Trophoblast cell (in vitro differentiated cells and primary cell): ENCODE data around the gene SURF1.

Source experiments
- DNase-seq, 2 donors: peaks; one replicate each; pipeline ENCODE4 v3.0.0-alpha.2; 2016
- H2AFZ ChIP-seq: 2 replicates; pipeline ENCODE4 v1.6.1; 2013; ENCODE audit warnings: low read length, moderate library complexity, mild to moderate bottlenecking; ENCODE audit not compliant: insufficient read depth, poor library complexity
- H2AK5ac ChIP-seq: 2 replicates; pipeline ENCODE4 v1.6.1; 2013; ENCODE audit warnings: mild to moderate bottlenecking, low read length
- H2BK120ac ChIP-seq: 2 replicates; pipeline ENCODE4 v1.6.1; 2013; ENCODE audit warnings: low read length, mild to moderate bottlenecking, moderate library complexity; ENCODE audit not compliant: insufficient read depth, poor library complexity
- H2BK12ac ChIP-seq: 2 replicates; pipeline ENCODE4 v1.6.1; 2013; ENCODE audit warnings: mild to moderate bottlenecking, low read length, moderate library complexity
- H2BK5ac ChIP-seq: 2 replicates; pipeline ENCODE4 v1.6.1; 2013; ENCODE audit warnings: low read length, low read depth, moderate library complexity, mild to moderate bottlenecking; ENCODE audit not compliant: poor library complexity
- H3K14ac ChIP-seq: 2 replicates; pipeline ENCODE4 v1.6.1; 2013; ENCODE audit warnings: mild to moderate bottlenecking, low read length
- H3K18ac ChIP-seq: 2 replicates; pipeline ENCODE4 v1.6.1; 2013; ENCODE audit warnings: mild to moderate bottlenecking, low read length
- H3K23ac ChIP-seq: 2 replicates; pipeline ENCODE4 v1.6.1; 2013; ENCODE audit warnings: low read length
- H3K27ac ChIP-seq: 2 replicates; pipeline ENCODE4 v1.5.1; 2013; ENCODE audit warnings: low read depth, mild to moderate bottlenecking, inconsistent platforms, low read length, moderate library complexity
- H3K27me3 ChIP-seq: 2 replicates; pipeline ENCODE4 v1.6.1; 2013; ENCODE audit warnings: inconsistent platforms, mild to moderate bottlenecking, low read length, moderate library complexity; ENCODE audit not compliant: insufficient read depth
- H3K36me3 ChIP-seq, 2 experiments: 1 replicate in 1 of 2; 2 replicates in 1 of 2; pipeline ENCODE4 v1.6.1; 2013; ENCODE audit warnings: low read length in 2 of 2, mild to moderate bottlenecking in 2 of 2, moderate library complexity in 1 of 2; ENCODE audit not compliant: insufficient read depth in 2 of 2, control insufficient read depth in 1 of 2
- H3K4ac ChIP-seq: 2 replicates; pipeline ENCODE4 v1.6.1; 2013; ENCODE audit warnings: low read depth, mild to moderate bottlenecking, low read length, moderate library complexity
- H3K4me1 ChIP-seq, 2 experiments: 1 replicate in 1 of 2; 2 replicates in 1 of 2; pipeline ENCODE4 v1.6.1; 2013; ENCODE audit warnings: low read length in 2 of 2, mild to moderate bottlenecking in 2 of 2, moderate library complexity in 1 of 2; ENCODE audit not compliant: insufficient read depth in 2 of 2, control insufficient read depth in 1 of 2
- H3K4me2 ChIP-seq: 2 replicates; pipeline ENCODE4 v1.6.1; 2013; ENCODE audit warnings: inconsistent platforms, mild to moderate bottlenecking, low read length, moderate library complexity
- H3K4me3 ChIP-seq: 2 replicates; pipeline ENCODE4 v1.5.1; 2013; ENCODE audit warnings: mild to moderate bottlenecking, low read depth, low read length, inconsistent platforms
- H3K79me1 ChIP-seq: one replicate; pipeline ENCODE4 v1.6.1; 2013; ENCODE audit warnings: low read length
- H3K79me2 ChIP-seq: 2 replicates; pipeline ENCODE4 v1.6.1; 2013; ENCODE audit warnings: low read length, mild to moderate bottlenecking; ENCODE audit not compliant: control insufficient read depth, insufficient read depth, poor library complexity
- H3K9ac ChIP-seq: 2 replicates; pipeline ENCODE4 v1.6.1; 2013; ENCODE audit warnings: mild to moderate bottlenecking, low read length
- H3K9me3 ChIP-seq: 2 replicates; pipeline ENCODE4 v1.6.1; 2013; ENCODE audit warnings: low read depth, mild to moderate bottlenecking, control low read depth, inconsistent platforms, low read length; ENCODE audit not compliant: insufficient read depth
- H4K12ac ChIP-seq: 2 replicates; pipeline ENCODE4 v1.6.1; 2013; ENCODE audit warnings: low read depth, mild to moderate bottlenecking, low read length, moderate library complexity
- H4K8ac ChIP-seq: 2 replicates; pipeline ENCODE4 v1.6.1; 2013; ENCODE audit warnings: low read depth, mild to moderate bottlenecking, low read length, moderate library complexity
- H4K91ac ChIP-seq: one replicate; pipeline ENCODE4 v1.6.1; 2013; ENCODE audit warnings: low read depth, mild to moderate bottlenecking, low read length, moderate library complexity
- WGBS: extraction: QIAGEN DNeasy Blood & Tissue Kit; methylation state at CpG from one replicate; pipeline ENCODE4 v1.1.7; 2013; ENCODE audit warnings: missing lambda C conversion rate; ENCODE audit not compliant: insufficient read length, insufficient coverage; ENCODE audit errors: extremely low coverage; 5-methylcytosine and 5-hydroxymethylcytosine counted together

SURF1 gene

DNA sequence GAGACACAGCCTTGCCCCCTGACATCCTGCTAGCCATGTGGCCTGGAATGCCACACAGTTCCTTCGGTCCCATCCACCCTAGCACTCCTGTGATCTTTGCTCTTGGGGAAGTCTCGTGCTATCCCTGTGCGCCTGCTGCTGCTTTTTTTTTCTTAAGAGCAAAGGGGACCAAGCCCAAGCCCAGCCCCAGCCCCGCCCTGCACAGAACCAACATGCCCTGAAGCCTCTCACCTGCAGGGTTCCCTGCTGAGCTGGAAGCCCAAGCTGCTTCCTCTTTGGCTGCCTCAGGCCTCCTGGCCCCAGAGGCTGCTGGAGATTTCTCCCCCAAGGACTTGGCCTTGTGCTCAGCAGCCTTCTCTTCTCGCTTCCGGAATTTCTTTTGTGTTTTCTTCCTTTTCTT lies 22.1 kb downstream of the SURF1 start:
- H3K9me3 ChIP-seq, result peaks cover 2% of the 10 kb centered on the region
- no peak overlapping the region for H2BK120ac ChIP-seq
- no peak overlapping the region for H3K14ac ChIP-seq
- H2BK5ac ChIP-seq, result no peak overlapping the region
- H3K23ac ChIP-seq, result no peak overlapping the region
- H3K36me3 ChIP-seq, result peaks cover 34 to 42% of the 10 kb centered on the region in 2 experiments
- H3K79me2 ChIP-seq, result peaks cover 5% of the 10 kb centered on the region
- no peak overlapping the region for H4K8ac ChIP-seq
- no peaks in the 10 kb centered on the region for H3K27me3 ChIP-seq
- H3K9ac ChIP-seq, result no peak overlapping the region
- H3K27ac ChIP-seq, result no peak overlapping the region
- no peak overlapping the region for H2AK5ac ChIP-seq
- no peak overlapping the region for H3K4me2 ChIP-seq
- H3K4me3 ChIP-seq, result no peak overlapping the region
- H3K18ac ChIP-seq, result no peak overlapping the region
- H3K79me1 ChIP-seq, result peaks cover 6% of the 10 kb centered on the region
- no peak overlapping the region for H4K91ac ChIP-seq
- no peak overlapping the region for H2BK12ac ChIP-seq
- no CpG with 5 or more reads among the region's 6 CpGs for WGBS
- peaks cover 0 to 3% of the 10 kb centered on the region in 2 experiments for H3K4me1 ChIP-seq
- no peak for DNase-seq
- H4K12ac ChIP-seq, result no peak overlapping the region
- H2AFZ ChIP-seq, result no peak overlapping the region
- H3K4ac ChIP-seq, result no peak overlapping the region

DNA sequence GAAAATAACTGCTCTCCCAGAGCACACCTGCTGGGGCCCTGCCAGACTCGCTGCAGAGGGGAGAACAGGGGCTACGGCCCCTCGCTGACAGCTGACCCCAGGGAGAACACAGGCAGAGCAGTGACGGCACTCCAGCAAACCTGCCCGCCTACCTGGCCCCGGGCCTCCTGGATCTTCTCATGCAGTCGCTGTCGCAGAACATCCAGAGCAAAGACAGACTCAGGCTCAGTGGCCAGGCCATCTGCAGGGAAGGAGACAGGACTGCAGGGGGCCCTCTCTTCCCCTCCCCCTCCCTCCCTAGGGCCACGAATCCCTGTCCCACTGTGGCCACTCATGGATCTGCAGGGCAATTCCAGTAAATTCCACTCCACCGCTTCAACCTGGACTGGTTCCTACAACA lies 22.7 kb downstream of the SURF1 start:
- Histone ChIP-seq H3K27me3 (no peaks in the 10 kb centered on the region), H2BK120ac (no peak overlapping the region), H3K9ac (no peak overlapping the region), H2BK12ac (no peak overlapping the region), H2AK5ac (no peak overlapping the region), H3K18ac (no peak overlapping the region), H3K9me3 (peaks cover 2% of the 10 kb centered on the region), H3K79me1 (peaks cover 6% of the 10 kb centered on the region), H4K12ac (no peak overlapping the region), H3K4ac (no peak overlapping the region), H4K8ac (no peak overlapping the region), H3K23ac (no peak overlapping the region), H2AFZ (no peak overlapping the region), H3K14ac (no peak overlapping the region), H3K4me1 (peaks cover 0 to 3% of the 10 kb centered on the region in 2 experiments), H3K27ac (no peak overlapping the region), H3K79me2 (peaks cover 5% of the 10 kb centered on the region), H2BK5ac (no peak overlapping the region), H3K4me2 (no peak overlapping the region), H3K36me3 (peaks cover 34 to 40% of the 10 kb centered on the region in 2 experiments), H4K91ac (no peak overlapping the region), H3K4me3 (no peak overlapping the region)
- no peak for DNase-seq
- no CpG with 5 or more reads among the region's 10 CpGs for WGBS

DNA sequence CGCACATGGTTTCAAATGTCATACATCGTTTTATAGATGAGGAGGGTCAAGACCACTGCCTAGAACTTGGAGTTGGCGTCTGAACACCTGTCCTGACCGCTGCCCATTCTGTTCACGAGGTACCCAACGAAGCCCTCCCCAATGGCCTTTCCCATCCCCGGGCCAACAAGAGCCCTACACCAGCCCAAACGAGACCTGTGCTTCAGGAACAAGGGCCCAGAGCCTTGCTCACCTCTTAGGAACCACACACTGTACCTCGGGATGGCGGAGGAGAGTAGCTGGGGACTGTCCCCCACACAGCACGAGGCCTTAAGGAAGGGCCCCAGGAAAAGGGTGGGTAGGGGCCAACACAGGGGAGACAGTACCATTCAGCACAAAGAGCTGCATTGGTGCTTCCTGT lies 23.3 kb downstream of the SURF1 start:
- WGBS, result no CpG with 5 or more reads among the region's 11 CpGs
- no peak overlapping the region for H2BK12ac ChIP-seq
- peaks cover 0 to 3% of the 10 kb centered on the region in 2 experiments for H3K4me1 ChIP-seq

DNA sequence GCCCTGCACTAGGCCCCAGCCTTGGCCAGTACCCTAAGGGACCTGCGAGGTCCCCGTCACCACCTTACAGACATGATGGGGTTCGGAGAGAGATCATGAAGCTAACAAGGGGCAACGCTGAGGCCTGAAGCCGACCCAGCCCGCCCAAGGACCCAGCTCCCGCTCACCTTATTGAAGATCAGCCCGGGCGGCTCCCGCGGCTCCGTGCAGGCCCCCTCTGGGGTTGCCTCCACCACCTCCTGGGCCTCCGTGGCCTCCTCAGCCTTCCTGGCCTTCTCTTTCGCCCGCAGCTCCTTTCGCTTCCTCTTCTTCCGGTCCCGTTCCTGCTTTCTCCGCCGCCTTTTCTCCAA lies 23.9 kb downstream of the SURF1 start:
- DNase-seq, result no peak
- Histone ChIP-seq H3K14ac (no peak overlapping the region), H3K9me3 (peaks cover 2% of the 10 kb centered on the region), H2BK120ac (no peak overlapping the region), H3K9ac (no peak overlapping the region), H3K4ac (no peak overlapping the region), H3K4me1 (peaks cover 0 to 3% of the 10 kb centered on the region in 2 experiments), H3K4me2 (no peak overlapping the region), H3K36me3 (peaks cover 34 to 40% of the 10 kb centered on the region in 2 experiments), H2AFZ (no peak overlapping the region), H3K18ac (no peak overlapping the region), H4K12ac (no peak overlapping the region), H3K27me3 (no peaks in the 10 kb centered on the region), H4K8ac (no peak overlapping the region), H3K79me2 (peaks cover 5% of the 10 kb centered on the region), H3K79me1 (peaks cover 6% of the 10 kb centered on the region), H2AK5ac (no peak overlapping the region), H3K4me3 (no peak overlapping the region), H2BK12ac (no peak overlapping the region), H3K27ac (no peak overlapping the region), H3K23ac (no peak overlapping the region), H4K91ac (no peak overlapping the region), H2BK5ac (no peak overlapping the region)
- no CpG with 5 or more reads among the region's 20 CpGs for WGBS

More for the DNA sequence above, 23.3 kb downstream of the SURF1 start:
- Histone ChIP-seq H2BK120ac (no peak overlapping the region), H3K4me3 (no peak overlapping the region), H2AK5ac (no peak overlapping the region), H3K36me3 (peaks cover 34 to 40% of the 10 kb centered on the region in 2 experiments), H3K4ac (no peak overlapping the region), H4K8ac (no peak overlapping the region), H3K79me2 (peaks cover 5% of the 10 kb centered on the region), H4K91ac (no peak overlapping the region), H3K9me3 (peaks cover 2% of the 10 kb centered on the region), H3K9ac (no peak overlapping the region), H2AFZ (no peak overlapping the region), H3K4me2 (no peak overlapping the region), H3K18ac (no peak overlapping the region), H3K27ac (no peak overlapping the region), H3K14ac (no peak overlapping the region), H3K27me3 (no peaks in the 10 kb centered on the region), H4K12ac (no peak overlapping the region), H3K79me1 (peaks cover 6% of the 10 kb centered on the region), H3K23ac (no peak overlapping the region), H2BK5ac (no peak overlapping the region)
- DNase-seq, result no peak
